Gastrocnemius medialis (tissue), 4 donors: Measurements from ENCODE around the gene CNPY3.

ENCODE experiments used
- POLR2A ChIP-seq, 2 donors: fragments of 450-650 bp; IDR thresholded peaks; one replicate each; pipeline ENCODE4 v1.6.1; 2017; ENCODE audit warnings: antibody characterized with exemption in 2 of 2, mild to moderate bottlenecking in 2 of 2, moderate library complexity in 2 of 2
- TF ChIP-seq, protein P1 (sequence below), 5 experiments: fragments of 450-650 bp in 3 of 5; fragments of 200-600 bp in 2 of 5; sonication (generic) in 2 of 5; IDR thresholded peaks in 4 of 5; conservative IDR thresholded peaks in 1 of 5; 1 replicate in 4 of 5; 2 replicates in 1 of 5; pipeline ENCODE4 v1.5.1; 2016 to 2019; ENCODE audit warnings: antibody characterized with exemption in 5 of 5, mild to moderate bottlenecking in 3 of 5, moderate library complexity in 3 of 5

GRCh38 chr6:42978487-42978838 lies 49.2 kb downstream of the CNPY3 start:
- TF ChIP-seq, protein P1, sequence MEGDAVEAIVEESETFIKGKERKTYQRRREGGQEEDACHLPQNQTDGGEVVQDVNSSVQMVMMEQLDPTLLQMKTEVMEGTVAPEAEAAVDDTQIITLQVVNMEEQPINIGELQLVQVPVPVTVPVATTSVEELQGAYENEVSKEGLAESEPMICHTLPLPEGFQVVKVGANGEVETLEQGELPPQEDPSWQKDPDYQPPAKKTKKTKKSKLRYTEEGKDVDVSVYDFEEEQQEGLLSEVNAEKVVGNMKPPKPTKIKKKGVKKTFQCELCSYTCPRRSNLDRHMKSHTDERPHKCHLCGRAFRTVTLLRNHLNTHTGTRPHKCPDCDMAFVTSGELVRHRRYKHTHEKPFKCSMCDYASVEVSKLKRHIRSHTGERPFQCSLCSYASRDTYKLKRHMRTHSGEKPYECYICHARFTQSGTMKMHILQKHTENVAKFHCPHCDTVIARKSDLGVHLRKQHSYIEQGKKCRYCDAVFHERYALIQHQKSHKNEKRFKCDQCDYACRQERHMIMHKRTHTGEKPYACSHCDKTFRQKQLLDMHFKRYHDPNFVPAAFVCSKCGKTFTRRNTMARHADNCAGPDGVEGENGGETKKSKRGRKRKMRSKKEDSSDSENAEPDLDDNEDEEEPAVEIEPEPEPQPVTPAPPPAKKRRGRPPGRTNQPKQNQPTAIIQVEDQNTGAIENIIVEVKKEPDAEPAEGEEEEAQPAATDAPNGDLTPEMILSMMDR (IDR thresholded peaks at IDR 0.05 in 4 of 5, conservative IDR thresholded peaks at IDR 0.05 in 1 of 5), result no peak
- no peak for TF ChIP-seq POLR2A (IDR thresholded peaks at IDR 0.05)
